HG02970 (cell line): ENCODE data around the gene USP7.
"Not testable (repeated sequence)": the region's sequence is repeated elsewhere in the genome, so short reads cannot be mapped to it uniquely, and the experiment has no call there.

Source experiments
- ATAC-seq: cut with Tn5 transposase; IDR thresholded peaks from one replicate; pipeline ENCODE4 v1.9.1; 2021; ENCODE audit warnings: mild to moderate bottlenecking, moderate library complexity, moderate number of reproducible peaks; ENCODE audit not compliant: unreplicated experiment, low FRiP score

USP7 gene

GRCh38 chr16:8886593-8887430 lies 76.9 kb downstream of the USP7 start:
- ATAC-seq = no peak

DNA sequence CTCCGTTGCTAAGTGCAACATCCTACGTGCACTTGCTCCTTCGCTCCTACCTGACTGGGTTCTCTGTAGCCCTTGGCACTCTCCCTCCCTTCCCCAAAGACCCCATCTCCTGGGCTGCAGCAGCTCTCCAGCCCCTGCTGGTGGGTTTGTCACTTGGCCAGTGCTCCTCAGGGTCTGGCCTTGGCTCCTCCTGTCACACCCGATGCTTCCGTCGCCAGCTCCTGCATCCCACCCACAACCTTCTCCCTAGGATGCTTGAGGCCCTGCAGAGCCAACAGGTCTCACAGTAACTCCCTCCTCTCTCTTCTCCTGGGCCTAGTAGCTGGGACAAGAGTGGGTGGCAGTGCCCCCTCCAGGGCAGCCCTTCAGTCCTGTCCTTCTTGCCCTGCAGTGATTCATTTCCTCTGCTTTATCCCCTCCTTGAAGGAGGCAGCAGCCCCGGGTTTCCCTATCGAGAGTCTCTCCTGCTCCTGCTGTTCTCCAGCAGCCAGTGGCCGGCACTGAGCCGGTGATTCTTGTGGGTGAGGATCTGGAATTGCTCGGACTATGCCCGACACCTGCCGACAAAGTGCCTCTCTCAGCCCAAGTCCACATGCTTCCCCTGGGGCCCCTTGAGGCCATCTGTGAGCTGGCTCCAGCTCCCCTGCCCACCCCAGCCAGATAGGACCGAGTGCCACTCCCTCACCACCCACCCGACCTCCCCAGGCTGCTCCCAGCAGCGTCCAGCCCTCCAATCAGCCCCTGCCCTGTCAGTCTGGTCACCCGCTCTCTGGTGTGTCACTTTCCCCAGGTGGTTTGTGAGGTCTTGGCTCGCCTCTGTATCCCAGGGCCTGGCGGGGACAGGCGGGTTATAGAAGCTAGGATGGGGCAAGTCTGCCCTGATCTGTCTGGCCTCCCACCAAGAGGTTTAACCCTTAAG lies 77.8 kb downstream of the USP7 start:
- no peak for ATAC-seq

- no peak for ATAC-seq
Measured at GRCh38 chr16:8882725-8883377, 80.9 kb downstream of the USP7 start.

GRCh38 chr16:8882041-8882617 lies 81.6 kb downstream of the USP7 start, which contains the start of gene LITAFD:
Gene LITAFD, plus strand, starts transcription at chr16:8882351. Its CDS starts 2,005 bp downstream, at chr16:8884356.
- no peak for ATAC-seq

- ATAC-seq = no peak
Measured at GRCh38 chr16:8880839-8881510, 82.7 kb downstream of the USP7 start.

GRCh38 chr16:8878523-8878911 lies 85.2 kb downstream of the USP7 start:
- ATAC-seq = no peak

- no peak for ATAC-seq
Measured at GRCh38 chr16:8877894-8878522, 85.7 kb downstream of the USP7 start.

DNA sequence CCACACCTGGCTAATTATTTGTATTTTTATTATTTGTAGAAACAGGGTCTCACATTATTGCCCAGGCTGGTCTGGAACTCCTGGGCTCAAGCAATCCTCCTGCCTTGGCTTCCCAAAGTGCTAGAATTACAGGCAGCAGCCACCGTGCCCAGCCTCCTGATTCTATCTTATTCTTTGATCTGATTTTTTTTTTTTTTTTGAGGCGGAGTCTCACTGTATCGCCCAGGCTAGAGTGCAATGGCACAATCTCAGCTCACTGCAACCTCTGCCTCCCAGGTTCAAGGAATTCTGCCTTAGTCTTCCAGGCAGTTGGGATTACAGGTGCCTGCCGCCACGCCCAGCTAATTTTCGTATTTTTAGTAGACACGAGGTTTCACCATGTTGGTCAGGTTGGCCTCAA lies 88.4 kb downstream of the USP7 start:
- ATAC-seq = not testable (repeated sequence)

DNA sequence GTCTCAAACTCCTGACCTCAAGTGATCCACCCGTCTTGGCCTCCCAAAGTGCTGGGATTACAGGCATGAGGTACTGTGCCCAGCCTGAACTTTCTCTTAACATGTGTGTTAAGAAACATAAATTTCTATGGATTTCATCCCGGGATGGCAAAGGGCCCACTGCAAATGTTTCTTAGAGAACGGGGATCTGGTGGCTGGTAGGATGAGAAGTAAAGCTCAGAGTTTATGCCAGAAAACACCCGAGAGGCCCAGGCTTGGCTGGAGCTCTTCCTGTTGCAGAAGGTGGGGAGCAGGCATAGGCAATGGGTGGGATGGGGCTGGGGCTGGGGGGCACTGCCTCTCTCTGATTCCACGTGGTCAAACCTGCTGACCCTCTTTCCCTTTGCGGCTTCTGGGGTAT lies 89.3 kb downstream of the USP7 start:
- ATAC-seq = no peak

DNA sequence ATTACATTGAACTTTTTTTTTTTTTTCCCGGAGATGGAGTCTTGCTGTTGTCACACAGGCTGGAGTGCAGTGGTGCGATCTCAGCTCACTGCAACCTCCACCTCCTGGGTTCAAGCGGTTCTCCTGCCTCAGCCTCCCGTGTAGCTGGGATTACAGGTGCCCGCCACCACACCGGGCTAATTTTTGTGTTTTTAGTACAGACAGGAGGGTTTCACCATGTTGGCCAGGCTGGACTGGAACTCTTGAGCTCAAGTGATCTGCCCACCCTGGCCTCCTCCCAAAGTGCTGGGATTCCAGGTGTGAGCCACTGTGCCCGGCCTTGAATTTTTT lies 89.9 kb downstream of the USP7 start:
- ATAC-seq = not testable (repeated sequence)

DNA sequence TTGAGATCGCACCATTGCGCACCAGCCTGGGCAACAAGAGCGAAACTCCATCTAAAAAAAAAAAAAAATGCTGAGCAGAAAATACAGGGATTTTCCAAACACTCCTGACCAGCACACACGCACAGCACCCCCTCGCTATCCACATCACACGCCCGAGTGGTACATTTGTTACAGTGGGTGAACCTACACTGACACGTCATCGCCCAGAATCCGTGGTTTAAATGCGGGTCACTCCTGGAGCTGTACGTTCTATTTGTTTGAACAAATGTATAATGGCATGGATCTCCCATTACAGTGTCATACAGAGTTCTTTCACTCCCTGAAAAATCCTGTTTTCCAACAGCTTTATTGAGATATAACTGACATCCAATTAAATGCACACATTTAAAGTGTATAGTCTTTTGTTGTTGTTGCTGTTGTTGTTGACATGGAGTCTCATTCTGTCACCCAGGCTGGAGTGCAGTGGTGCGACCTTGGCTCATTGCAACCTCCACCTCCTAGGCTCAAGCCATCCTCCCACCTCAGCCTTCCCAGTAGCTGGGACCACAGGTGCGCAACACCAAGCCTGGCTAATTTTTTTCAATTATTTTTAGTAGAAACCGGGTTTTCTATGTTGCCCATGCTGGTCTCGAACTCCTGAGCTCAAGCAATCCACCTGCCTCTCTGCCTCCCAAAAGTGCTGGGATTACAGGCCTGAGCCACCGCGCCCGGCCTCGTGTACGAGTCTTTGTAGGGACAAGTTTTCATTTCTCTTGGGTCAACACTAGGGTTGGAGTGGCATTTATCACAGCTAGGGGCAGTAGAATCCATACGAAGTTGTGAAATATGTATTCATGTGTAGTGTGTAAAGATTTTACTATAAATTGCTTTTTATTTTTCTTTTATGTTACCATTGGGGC lies 90.5 kb downstream of the USP7 start:
- no peak for ATAC-seq

DNA sequence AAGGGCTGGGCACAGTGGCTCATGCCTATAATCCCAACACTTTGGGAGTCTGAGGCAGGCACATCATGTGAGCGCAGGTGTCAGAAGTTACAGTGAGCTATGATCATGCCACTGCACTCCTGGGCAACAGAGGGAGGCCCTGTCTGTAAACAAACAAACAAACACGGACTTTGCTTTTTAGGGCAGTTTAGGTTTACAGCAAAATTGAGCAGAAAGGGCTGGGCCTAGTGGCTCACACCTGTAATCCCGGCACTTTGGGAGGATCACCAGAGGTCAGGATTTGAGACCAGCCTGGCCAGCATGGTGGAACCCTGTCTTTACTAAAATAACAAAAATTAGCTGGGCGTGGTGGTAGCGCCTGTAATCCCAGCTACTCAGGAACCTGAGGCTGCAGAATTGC lies 91.6 kb downstream of the USP7 start:
- ATAC-seq = no peak

- ATAC-seq = not testable (repeated sequence)
Measured at GRCh38 chr16:8869988-8870241, 93.8 kb downstream of the USP7 start.

DNA sequence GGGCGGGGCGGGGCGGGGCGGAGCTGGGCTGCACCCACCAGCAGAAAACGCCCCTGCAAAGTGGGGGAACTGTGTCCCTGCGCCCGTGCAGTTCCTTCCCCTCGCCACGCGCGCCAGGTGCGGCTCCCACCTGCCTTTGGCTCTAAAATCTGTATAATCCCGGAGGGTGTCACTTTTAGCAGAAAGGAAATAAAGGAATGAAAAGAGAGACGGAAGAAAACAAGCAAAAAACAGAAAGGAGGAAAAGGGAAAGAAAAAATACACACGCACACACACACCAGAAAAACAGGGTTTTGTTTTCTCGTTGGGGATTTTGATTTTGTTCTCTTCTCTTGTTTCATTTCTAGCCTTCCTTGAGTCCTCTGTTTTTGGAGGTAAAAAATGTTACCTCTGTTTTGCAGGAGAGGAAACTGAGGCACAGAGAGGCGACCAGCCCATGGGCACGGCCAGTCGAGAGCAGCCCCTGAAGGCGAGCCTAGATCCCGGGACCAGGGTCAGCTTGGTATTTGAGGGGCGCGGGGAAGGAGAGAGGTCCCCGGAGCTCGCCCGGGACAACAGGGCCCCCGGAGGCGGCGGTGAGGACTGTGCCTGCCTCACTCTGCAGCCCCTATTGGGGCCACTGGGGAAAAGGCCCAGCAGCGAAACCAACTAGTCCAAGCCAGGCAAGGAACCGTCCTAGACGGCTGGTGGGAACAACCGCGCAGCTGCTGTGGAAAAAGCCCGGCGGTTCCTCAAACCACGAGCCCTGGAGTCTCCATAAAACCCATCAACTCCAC lies 94.3 kb downstream of the USP7 start:
- ATAC-seq = no peak

DNA sequence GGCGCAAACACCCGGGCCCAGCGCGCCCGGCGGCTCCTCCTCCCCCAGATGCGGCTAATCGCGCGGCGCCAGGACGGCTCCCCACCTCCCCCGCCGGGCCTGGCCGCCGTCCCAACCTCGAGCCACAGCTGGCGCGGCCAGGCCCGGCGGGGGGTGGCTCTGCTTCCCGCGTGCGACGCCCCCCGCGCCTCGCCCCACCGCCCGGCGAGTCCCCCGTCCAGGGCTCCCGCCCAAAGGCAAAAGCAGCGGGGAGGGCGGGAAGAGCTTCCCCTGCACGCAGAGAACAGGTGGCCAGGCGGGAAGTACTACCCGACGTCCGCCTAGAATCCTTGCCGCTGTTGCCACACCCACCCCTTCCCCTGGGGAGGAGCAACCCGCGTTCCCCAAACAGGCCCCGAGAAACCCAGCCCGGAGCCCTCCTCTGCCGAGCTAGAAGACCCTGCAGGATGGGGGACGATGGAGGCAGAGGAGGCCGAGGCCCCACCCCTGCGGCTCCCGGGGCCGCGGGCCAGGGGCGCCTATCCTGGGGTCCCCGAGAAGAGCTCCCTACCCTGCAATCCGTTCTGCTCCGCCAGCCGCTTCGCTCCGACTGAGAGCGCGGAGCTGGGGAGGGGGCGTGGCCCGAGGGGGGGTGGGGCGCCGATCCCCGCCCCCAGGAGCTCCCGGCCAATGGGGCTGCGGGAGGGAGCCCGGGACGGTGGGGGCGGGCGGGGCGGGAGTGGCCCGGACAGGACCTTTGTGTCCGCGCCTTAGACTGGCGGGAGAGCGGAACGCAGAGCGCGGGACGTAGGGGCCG lies 95.1 kb downstream of the USP7 start, which contains the start of gene CARHSP1:
Gene CARHSP1, minus strand, starts transcription at position 591 of the 796 bp plus-strand sequence. CDS start 9,678 bp downstream, outside the sequence.
- ATAC-seq = peak; percentile 59

DNA sequence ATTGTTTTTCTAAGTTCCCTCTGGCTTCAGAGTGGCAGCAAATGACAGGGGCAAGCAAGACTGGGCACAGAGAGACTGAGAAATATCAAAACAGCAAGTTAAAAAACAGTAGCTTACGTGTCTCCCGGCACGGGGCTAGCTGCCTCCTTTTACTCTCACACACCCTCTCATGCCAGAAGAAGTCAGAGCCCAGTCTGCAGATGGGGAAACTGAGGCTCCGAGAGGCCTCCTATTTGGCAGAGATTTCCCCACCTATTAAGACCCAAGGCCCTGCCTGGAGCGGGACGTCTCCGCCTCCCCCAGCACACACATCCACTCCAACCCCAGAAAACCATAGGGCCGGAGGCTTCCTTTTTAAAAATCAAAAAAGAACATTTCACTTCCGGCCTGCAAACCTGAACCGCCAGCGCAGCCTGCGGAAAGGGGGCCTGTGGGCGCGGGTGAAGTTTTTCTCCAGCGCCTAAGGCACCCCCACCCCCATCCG lies 95.7 kb downstream of the USP7 start:
- ATAC-seq = no peak
